ENCODE measurements around the gene SFI1.

DNA sequence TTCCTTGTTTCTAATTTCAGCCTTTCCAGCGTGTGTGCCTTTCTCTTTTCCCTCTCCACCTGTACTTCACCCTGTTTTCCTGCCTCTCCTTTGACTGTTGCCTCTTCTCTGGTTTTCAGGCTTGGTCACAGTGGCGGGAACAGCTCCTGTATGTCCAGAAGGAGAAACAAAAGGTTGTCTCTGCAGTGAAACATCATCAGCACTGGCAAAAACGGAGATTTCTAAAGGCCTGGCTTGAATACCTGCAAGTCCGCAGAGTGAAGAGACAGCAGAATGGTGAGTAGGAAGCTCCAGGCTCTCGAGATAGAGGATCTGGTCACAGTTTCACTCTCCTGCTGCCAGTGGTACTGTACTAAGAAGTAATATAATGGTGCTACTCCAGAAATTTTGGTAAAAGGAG lies 76.6 kb downstream of the SFI1 start:
- no peak for TF ChIP-seq EZH2 (IDR thresholded peaks at IDR 0.05; ENCODE audit: borderline replicate concordance)
- TF ChIP-seq, protein P1, sequence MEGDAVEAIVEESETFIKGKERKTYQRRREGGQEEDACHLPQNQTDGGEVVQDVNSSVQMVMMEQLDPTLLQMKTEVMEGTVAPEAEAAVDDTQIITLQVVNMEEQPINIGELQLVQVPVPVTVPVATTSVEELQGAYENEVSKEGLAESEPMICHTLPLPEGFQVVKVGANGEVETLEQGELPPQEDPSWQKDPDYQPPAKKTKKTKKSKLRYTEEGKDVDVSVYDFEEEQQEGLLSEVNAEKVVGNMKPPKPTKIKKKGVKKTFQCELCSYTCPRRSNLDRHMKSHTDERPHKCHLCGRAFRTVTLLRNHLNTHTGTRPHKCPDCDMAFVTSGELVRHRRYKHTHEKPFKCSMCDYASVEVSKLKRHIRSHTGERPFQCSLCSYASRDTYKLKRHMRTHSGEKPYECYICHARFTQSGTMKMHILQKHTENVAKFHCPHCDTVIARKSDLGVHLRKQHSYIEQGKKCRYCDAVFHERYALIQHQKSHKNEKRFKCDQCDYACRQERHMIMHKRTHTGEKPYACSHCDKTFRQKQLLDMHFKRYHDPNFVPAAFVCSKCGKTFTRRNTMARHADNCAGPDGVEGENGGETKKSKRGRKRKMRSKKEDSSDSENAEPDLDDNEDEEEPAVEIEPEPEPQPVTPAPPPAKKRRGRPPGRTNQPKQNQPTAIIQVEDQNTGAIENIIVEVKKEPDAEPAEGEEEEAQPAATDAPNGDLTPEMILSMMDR (IDR thresholded peaks at IDR 0.05; ENCODE audit: poor library complexity) = no peak
- TF ChIP-seq EZH2phosphoT487 (IDR thresholded peaks at IDR 0.05; ENCODE audit: low read depth, severe bottlenecking, unreplicated experiment) = no peak

All from hepatocyte (in vitro differentiated cells).